DMS79 treated with DMSO at 0.1 percent for 48 hours (cell line): ENCODE measurements around the gene GRIK1.
"Not testable (repeated sequence)": the region's sequence is repeated elsewhere in the genome, so short reads cannot be mapped to it uniquely, and the experiment has no call there.

ENCODE experiments used
- DNase-seq: peaks from one replicate; lab custom pipeline; 2025; lab: John Stamatoyannopoulos, UW

GRIK1 gene

DNA sequence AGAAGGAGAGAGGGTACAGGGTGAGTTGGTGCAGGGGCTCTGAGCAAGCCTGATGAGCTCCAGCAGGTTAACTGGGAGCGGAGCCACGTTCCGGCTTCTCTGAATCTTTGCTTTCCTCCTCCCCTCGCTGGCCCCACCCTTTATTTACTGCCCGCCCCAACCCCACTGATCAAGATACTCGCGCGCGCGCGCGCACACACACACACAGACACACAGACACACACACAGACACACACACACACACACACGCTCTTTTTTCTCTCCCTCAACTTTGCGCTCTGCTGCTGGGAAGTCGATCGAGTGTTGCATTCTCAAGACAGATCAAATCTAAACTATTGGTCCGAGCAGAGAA lies at the start of gene GRIK1:
Gene GRIK1 (minus strand): TSS at position 73 of the 352 bp plus-strand sequence.
- no peak for DNase-seq

DNA sequence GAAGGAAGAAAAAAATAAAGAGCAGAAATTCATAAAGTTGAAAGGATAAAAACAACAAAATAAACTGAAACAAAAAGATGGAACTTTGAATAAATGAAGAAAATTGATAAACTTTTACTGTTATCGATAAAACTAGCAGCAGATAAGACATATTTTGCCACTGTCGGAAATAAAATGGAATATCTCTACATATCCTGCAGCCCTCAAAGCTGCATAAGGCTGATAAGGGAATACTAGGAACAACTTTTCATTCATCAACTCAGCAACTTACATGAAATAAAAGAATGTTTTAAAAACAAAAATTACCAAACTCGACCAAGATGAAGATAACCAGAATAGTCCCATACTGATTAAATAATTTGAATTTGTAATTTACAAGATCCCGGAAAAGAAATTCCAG lies 48.0 kb upstream of the GRIK1 start:
- DNase-seq, result no peak

DNA sequence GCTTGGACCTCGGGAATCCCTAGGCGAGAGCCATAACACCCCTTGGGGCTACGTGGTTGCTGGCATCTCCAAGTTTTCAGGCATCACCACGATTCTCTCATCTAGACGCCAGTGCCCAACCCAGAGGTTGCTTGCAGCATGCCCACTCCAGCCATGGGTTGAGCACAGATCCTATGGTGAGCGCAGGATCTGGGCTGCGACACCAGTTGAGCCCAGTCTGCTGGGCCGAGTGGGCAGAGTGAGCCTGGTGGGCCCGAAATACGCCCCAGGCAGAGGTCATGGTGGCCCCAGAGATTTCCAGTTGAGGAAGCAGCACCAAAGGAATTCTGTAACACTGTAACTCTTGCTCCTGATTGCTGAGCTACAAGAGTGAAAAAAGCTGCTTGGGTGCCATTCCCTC lies 46.1 kb upstream of the GRIK1 start:
- no peak for DNase-seq

DNA sequence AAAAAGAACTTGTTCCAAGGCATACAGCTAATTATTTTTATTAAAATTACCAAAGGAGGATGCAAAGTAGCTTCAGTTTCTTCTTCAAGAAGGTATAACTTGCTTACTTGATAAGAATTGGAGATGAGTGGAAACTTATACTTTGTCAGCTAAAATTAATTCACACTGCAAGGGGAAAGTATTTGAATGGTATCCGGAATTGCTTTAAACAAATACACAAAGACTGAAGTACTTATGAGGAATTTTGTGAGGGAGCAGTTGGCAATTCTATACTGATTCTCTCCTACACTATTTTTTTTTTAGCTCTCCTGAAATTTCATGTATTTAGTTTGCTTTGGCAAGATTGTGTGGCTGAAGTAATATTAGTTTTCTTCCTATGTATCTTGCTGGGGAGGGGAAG lies 39.2 kb upstream of the GRIK1 start:
- no peak for DNase-seq

DNA sequence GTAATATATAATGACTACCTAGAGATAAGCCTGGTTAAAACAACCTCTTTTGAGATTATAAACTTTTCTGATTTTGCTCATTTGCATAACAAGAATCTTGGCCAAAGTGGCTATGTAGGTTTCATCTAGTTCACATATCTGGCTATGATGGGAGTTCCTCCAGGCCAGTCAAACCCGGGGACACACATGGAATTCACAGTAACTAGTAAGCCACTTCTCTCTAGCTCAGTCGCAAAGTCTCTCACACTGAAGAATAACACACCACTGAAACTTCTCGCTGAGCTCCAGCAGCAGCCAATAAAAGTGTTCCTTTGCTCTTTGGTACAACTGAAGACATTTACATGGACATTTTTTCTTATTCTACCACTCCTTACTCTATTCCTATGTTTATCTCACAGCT lies 36.0 kb upstream of the GRIK1 start:
- no peak for DNase-seq

DNA sequence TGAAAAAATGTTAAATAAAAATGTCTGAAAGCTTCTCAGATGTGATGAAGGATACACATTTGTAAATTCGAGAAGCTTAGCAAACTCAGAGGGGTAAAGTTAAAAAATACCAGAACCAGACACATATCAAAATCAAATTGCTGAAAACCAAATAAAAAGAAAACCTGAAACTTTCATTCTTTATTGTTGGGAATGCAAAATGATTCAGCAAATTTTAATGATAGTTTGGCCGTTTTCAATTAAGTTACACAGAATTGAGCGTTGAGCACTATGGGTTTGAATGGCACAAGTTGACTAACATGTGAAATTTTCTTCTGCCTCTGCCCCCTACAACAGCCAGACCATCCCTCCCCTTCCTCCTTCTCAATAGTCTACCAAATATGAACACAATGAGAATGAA lies 33.5 kb upstream of the GRIK1 start:
- DNase-seq, result no peak

DNA sequence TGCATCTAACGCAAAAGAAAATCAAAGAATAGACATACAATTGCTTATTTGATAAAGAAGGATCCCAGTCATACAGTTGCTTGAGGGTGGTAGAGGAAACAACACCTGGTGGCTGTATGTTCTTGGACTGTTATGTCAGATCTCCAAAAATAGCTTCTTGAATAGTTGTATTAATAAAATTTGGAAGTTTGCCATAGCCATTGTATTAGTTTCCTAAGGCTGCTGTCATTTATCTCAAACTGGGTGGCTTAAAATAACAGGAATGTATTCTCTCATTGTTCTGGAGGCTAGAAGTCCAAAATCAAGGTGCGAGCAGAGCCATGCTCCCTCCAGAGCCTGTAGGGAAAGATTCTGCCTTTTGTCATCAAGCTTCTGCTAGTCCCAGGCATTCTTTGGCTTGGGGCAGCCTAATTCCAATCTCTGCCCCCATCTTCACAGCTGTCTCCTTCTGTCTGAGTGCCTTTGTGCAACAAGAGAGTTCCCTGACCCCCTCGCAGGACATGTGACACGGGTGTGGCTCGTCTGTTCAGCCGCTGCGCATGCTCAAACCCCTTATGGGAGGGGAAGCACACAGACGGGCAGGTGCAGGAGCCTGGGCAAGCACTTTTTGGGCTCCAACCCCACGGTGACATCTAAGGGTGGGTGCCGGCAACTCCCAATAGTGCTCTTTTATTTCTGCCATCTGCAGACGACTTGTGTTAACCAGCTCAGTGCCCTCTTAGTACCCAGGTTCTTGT lies 21.7 kb upstream of the GRIK1 start:
- DNase-seq, result no peak

DNA sequence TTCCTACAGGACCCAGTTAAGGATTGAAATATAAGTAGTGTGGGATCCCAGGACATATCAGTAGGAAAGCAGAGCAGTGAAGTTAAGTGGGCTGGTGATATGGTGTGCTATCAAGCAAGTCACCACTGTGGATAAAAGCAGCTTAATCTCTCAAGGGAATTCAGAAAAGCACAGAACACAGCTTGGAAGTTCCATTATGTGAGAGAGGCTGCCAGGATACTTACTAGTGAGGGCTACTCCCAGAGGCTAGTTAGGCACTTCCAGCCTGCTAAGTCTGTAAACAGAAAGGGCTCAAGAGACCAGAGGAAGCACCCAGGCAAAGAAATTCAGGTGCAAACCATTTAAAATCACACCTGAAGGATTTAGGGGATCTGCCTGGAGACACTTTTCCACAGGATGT lies 18.8 kb upstream of the GRIK1 start:
- DNase-seq, result no peak

DNA sequence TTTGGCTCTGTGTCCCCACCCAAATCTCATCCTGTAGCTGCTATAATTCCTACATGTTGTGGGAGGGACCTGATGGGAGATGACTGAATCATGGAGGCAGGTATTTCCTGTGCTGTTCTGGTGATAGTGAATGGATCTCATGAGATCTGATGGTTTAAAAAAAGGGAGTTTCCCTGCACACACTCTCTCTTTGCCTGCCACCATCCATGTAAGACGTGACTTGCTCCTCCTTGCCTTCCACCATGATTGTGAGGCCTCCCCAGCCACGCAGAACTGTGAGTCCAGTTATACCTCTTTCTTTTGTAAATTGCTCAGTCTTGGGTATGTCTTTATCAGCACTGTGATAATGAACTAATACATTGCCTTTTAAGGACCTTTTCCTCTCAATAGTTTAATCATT lies 18.2 kb upstream of the GRIK1 start:
- not testable (repeated sequence) for DNase-seq

DNA sequence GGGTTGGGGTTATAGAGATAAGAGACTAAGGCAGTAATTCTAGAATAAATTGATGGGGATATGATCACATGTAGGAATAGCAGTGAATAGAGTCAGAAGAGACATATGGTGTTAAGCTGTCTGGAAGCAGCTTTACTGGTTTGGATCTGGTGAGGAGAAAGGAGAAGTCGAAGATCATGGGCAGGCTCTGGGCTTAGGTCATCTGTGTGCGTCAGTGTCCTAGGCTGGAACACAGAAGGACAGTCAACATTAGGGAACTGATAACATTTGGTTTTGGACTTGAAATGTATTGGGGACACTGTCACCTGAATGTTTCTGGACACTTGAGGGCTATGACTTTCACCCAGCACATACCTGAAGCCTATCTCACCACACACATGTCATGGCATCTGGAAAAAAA lies 13.9 kb upstream of the GRIK1 start:
- DNase-seq, result no peak

DNA sequence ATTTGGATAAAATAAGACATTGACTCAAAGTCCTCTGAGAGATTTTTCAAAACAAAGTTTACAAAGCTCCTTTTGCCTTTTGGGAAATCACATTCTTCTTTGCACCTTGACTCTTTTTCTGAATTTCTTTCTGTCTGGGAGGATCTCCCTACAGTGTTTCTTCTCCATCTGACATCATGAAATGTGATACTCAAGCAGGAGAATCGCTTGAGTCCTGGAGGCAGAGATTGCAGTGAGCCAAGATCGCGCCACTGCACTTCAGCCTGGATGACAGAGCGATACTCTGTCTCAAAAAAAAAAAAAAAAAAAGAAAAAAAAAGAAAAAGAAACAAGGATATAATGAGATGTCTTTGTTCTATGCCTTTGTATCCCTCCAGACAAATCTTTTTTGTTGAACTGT lies 13.3 kb upstream of the GRIK1 start:
- DNase-seq, result no peak

DNA sequence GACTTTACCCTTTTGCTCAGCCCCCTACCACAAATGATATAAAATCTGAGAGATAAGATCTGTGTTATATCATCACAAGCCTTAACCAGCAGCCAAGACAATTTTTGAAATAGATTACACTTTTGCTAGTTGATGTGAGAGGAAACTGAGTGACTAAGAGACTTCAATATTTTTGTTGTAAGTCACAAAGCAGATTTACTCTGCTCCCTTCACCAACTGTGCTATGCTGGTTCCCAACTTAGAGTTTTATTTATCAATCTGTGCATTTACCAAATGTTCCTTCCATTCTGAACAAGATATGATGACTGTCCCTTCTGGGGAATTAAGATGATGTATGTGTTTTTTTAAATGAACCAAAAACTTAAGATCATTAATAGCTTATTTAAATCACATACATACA lies 12.1 kb upstream of the GRIK1 start:
- DNase-seq, result no peak

DNA sequence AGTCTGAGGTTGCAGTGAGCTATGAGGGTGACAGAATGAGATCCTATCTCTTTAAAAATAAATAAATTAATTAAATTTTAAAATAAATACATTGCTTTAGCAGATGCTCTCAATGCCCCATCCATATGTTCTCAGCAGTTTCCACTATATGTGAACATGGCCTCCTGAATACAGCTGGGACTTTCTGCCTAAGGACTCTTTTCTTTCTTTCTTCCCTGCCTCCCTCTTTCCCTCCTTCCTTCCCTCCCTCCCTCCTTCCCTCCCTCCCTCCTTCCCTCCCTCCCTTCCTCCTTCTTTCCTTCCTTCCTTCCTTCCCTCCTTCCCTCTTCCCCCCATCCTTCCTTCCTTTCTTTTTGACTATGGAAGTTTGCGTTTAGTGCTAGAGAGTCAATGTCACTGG lies 10.2 kb upstream of the GRIK1 start:
- DNase-seq, result no peak

DNA sequence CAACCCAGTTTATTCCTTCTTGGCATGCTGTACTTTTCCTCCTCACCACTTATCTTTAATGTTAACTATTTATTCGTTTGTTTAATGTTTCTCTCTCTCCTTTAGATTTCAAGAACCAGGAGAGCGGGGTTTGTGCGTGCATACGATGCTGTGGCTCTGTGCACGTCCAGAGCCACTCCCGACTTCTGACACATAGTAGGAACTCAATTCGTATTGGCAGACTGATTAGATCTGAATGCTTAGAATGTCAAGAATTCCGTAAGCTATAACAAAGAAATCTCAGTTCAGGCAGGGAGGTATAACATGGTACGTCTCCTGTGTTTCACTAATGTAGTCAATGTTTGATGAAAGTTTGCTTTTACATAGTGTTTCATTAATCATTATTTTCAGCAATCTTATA lies 7.3 kb upstream of the GRIK1 start:
- DNase-seq, result no peak

DNA sequence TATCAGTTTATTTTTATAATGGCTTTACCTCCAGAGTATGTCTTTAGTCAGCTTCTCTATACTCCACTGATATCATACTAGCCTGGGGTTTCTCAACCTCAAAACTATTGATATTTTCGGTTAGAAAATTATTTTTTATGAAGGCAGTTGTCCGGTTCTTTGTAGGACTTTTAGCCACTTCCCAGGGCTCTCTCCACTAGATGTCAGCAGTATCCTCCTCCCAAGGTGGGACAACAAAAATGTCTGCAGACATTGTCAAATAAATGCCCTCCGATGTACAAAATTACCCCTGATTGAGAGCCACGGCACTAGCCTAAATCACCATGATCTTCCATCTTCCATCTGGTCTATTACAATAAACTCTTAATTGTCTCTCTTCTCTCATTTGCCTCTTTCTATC lies 4.1 kb upstream of the GRIK1 start:
- DNase-seq, result no peak

DNA sequence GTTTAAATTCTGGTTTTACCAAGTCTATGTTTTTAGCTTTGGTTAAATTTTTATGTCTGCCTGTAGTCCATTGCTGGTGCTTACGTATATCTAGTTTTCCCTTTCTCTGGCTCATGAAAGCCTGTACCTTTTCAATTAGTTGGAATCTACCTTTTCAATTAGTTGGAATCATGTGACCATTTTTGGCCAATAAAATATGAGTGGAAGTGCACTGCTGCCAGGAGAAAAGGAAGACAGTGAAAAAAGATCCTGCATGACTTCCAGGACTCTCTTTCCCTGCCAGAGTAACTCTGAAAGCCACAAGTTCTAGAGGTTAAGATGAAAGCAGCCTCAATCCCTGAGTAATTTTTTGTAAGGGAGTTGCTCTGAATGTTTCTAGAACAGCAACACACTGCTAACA lies 2.2 kb upstream of the GRIK1 start:
- DNase-seq, result no peak

DNA sequence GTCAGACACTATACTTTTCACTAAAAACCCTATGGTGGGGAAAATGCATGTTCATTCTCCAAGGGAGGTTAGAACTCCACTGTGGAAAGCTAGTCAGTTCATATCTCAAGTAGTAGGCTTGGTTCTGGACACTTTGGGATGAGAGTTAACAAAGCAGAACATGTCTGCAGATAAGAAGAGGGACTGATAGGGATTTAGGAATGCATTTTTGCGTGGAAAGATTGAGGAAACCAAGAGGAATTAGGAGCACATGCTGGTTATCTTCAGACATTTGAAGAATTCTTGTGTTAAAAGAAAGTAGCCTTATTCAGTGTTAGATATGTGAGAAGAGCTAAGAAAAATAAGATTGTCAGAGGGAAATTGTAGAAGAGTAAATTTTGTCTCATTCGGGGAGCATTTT lies 1.2 kb upstream of the GRIK1 start:
- no peak for DNase-seq

DNA sequence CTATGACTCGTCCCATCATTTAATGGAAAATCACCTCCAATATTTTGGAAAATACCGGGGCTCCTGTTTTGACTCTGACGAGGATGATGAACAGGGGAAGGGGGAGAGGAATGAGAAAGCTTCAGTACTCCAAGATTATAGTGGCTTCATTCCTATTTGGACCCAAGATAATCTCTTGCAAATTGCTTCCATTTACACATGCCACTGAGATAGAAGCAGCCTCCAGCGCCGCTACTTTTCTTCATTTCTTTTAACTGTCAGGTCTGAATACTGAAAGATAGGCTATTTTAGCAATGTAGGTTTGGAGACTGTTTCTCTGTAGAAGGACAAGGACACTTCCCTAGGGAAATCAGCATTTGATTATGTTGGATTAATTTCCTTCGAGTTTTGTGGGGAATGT lies 565 bp upstream of the GRIK1 start:
- DNase-seq, result no peak

DNA sequence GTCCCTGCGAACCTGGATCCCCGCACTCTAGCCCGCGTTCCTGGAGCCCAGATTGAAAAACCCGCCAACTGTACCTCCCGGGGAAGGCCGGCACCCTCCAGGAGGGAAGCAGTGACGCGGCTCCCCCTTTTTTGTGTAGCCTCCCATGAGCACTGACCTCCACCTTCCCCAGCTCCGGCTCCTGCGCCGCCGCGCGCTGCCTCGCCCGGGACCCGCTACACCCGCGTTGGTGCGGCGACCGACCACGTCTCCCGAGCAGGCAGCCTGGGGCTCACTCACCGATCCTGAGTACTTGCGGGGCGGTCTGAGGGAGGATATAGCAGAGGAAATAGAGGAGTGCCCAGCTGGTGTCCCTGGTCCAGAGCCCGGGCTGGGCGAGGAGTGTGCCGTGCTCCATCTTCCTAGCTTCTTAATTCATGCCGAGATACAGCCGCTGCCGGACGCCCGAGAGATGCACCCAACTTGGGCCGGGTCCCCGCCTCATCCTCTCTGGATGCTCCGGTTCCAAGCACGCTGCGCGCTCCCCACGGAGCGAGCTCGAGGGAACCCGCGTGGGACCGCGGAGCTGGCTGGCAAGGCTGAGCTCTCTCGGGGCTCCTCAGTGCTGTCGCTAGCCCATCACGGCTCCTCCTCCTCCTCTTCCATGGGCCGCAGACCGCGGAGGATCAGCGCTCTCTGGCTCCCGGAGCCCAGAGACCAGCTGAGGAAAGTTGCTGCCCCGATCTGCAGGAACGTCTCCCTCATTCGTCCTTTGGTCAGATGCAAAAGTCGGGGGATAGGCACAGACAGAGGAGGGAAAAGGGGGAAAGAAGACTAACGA lies 482 bp downstream of the GRIK1 start:
- DNase-seq, result no peak

DNA sequence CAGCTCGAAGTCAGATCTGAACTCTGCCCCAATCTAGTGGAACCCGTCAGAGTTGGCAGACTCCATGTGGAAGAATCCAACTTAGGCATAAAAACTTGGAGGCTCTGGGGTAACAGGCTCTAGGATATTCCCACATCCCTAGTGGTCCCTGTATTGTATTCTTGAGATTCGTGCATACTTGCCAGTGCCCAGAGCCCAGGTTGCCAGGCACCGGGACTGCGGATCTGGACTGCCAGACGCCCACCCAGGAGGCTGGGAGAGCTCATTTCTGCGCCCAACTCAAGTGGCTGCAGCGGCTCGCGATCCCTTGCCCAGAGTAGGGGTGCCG lies 1.1 kb downstream of the GRIK1 start:
- no peak for DNase-seq

DNA sequence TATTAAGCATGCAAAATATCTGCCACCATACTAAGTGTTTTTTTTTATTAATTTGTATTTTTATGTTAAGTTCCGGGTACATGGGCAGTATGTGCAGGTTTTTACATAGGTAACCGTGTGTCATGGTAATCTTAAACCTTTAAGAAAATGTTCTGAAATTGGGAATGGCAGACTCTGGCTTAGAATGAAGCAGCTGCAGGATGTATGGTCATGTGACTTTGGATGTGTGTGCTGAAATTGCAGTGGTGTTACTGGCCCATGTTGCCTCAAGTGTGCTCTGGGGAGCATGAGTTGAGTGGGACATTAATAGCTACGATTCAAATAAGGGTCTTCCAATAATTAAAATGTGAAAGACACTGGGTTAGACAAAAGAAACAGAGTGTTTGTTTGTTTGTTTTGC lies 6.7 kb downstream of the GRIK1 start:
- no peak for DNase-seq

DNA sequence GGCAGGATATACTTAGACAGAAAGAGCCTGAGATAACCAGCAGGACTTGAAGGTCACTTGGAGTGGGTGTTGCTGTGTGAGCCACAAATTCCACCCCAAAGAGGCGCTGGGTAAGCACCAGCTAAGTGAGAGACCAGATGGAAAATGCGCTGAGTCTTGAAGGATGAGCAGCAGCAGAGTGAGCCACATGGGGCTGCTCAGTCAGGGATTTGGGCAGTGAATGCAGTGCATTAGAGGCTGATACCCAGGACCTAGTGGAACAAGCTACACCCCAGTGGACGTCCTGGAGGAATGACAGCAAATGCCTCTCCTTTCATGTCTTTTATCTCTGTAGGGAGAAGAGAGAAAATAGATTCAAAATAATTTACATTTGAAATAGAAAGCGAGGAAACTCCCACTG lies 11.3 kb downstream of the GRIK1 start:
- DNase-seq, result no peak

DNA sequence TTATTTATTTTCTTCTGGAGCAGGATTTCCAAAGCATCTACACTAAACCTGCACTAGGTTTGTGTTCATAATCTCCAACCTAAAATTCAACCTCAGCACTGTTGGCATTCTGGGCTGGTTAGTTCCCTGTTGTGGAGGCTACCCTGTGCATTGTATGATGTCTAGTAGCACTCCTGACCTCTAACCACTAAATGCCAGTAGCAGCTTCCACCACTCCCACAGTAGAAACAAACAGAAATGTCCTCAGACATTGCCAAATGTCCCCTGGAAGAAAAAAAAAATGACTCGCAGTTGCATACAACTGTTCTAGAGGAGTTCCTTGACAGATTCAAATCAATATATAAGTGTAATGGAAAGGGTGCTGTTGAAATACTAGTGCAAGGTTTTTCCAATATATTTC lies 18.9 kb downstream of the GRIK1 start:
- no peak for DNase-seq

DNA sequence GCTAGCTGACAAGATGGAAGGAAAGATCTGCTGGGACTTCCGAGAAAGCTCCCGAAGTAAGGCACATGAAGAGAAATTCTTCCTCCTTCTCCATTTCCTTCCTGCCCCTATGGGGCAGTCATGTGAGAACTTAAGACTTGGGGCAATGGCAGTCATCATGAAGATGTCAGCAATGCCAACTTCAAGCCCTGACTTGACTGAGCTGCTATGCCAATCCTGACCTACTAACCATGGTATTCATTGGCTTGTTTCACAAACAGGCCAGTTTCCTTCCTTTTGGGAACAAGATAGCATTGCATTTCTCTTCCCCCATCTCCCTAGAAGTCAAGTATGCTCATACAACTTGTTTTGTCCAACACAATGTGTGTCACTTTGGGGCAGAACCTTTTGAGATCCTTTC lies 25.5 kb downstream of the GRIK1 start:
- no peak for DNase-seq
